Stimulated activated CD8-positive, alpha-beta memory T cell treated with anti-CD3 and anti-CD28 coated beads, Interleukin-4, amount 100 ng/mL, for 1 hour (primary cell): ENCODE results near the gene SOWAHD.
"Not testable (repeated sequence)": the region's sequence is repeated elsewhere in the genome, so short reads cannot be mapped to it uniquely, and the experiment has no call there.

Source experiments
- DNase-seq, 2 donors: peaks; one replicate each; pipeline ENCODE4 v3.0.0-alpha.2; 2020; ENCODE audit warnings: low read depth in 2 of 2, low spot score in 1 of 2

The SOWAHD gene

DNA sequence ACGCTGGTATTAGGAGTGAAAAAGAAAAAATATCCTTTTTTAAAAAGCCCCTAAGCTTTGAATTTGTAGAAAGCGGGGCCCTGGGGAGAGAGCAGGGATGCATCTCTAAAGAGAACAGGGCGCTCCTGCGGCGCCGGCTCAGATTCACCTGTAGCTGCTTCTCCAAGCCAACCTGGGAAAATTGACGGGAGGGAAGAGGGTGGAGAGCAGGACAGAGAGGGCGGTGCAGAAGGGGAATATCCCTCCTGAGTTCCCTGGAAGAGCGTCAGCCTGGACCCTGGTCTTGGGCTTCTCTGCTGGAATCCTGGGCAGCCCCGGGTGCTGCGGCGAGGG is 776 bp upstream of the SOWAHD start:
- no peak for DNase-seq

DNA sequence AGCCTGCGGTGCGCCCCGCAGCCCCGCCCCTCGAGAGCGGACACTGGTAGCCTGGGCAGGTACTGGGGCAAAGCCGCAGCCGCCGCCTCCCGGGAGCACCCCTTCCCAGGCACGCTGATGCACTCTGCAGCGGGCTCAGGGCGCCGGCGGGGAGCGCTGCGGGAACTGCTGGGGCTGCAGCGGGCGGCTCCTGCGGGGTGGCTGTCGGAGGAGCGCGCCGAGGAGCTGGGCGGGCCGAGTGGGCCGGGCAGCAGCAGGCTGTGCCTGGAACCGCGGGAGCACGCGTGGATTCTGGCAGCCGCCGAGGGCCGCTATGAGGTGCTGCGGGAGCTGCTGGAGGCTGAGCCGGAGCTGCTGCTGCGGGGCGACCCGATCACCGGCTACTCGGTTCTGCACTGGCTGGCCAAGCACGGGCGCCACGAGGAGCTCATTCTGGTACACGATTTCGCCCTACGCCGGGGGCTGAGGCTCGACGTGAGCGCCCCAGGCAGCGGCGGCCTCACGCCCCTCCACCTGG is 401 bp downstream of the SOWAHD start:
- no peak for DNase-seq

DNA sequence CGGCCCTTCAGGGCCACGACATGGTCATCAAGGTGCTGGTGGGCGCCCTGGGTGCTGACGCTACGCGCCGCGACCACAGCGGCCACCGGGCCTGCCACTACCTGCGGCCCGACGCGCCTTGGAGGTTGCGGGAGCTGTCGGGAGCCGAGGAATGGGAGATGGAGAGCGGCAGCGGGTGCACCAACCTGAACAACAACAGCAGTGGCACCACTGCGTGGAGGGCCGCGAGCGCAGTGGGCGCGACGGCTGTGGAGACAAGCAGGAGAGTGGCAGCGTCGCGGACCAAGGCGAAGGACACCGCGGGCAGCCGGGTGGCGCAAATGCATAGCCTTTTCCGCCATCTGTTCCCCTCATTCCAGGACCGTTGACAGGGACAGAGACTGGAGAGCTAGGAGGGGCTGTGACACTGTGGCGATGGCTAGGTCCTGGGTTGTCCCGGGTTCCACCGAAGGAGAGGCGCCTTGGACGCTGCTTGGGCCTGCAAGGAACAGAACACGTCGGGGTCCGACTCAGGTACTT is 919 bp downstream of the SOWAHD start:
- DNase-seq = no peak

DNA sequence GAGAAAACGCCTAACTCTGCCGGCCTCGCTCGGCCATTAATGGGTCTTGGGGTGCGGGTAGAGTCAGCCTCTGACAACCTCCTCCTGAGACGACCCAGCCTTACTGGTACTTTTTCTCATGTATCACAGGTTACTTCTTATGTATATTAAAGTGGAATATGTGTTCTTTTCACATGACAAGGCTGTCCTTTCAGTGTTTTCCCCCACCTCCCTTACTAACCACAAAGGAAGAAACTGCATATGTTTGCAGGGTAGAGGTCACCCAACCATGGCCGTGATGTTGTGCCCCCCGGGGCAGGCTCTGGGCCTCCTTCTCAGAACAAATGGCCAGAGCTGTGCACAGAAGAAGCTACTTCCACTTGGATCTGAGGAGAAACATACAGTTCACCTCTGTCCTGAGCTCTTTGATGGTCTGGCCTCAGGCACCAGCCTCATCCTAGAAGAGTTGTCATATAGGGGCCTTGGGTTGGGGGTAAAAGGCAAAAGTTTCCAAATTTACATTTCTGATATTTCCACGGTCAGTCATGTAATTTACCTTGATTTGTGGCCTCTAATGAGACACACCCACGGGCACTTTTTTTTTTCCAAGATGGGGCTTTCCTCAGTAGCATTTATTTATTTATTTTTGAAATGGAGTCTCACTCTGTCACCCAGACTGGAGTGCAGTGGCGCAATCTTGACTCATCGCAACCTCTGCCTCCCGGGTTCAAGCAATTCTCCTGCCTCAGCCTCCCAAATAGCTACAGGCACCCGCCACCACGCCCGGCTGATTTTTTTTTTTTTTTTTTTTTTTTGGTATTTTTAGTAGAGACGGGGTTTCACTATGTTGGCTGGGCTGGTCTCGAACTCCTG is 1.9 kb downstream of the SOWAHD start:
- DNase-seq = no peak

DNA sequence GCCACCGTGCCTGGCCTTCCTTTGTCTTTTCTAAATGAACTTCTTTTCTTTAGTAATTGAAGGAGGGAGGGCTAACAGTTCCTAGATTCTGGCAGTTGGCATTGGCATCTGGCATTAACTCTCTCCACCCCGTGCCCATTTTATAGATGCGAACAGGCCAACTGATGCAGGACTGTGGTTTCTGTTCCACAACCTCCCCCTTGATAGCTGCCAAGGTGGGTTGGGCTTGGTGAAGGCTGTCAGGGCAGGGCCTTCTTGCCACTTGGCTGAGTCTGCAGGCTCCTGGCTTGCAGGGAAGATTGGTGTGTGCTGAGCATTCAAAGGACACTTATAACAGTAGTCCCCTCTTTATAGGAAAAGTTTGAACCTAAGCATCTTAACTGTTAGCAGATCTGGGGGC is 4.3 kb downstream of the SOWAHD start:
- no peak for DNase-seq

DNA sequence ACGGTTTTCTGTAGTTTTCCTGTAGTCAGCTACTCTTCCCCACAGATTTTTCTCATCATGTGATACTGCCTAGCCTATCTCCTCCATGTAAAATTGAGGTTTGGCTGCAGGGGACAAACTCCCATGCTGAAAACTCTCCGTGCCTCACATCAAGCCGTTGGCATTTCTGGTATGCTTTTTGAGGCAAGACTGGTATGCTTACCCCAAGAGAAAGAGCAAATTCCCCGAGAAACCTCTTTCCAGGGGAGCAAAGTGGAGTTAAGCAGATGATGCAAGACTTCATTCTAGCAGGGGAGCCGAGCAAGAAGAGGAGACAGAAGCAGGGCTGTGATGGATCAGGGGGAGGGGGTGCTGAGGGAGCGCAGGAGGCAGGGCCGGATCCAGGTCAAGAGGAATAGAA is 4.8 kb downstream of the SOWAHD start:
- DNase-seq = no peak

DNA sequence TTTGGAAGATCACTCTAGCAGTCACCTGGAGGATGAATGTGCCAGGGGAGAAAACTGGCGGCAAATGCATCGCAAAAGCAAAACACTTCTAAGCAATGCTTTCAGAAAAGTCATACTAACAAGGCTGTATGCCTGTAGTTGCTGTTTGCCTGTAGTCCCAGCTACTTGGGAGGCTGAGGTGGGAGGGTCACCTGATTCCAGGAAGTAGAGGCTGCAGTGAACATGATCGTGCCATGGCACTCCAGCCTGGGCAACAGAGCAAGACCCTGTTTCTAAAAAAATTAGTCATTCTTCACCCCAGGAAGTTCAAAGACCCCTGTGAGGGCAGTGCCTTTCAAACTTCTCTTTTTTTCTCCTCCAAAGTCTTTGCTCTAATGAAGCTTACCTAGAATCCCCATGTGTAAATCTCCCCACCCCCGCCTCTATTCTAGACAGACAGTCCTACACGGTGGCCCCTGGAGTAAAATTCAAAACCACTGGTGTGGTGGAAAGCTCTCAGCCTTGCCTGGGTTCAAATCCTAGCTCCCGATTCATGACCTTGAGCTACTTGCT is 5.5 kb downstream of the SOWAHD start:
- no peak for DNase-seq

DNA sequence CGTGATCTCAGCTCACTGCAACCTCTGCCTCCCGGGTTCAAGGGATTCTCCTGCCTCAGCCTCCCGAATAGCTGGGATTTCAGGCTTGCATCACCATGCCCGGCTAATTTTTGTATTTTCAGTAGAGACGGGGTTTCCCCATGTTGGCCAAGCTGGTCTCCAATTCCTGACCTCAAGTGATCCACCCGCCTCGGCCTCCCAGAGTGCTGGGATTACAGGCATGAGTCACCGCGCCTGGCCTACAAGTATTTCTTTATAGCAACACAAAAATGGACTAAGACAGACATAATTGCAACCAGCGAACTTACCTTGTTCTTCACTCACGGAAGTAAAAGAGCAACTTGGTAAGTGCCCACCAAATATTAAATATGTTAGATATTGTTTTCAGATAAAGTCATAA is 10.0 kb downstream of the SOWAHD start:
- not testable (repeated sequence) for DNase-seq

DNA sequence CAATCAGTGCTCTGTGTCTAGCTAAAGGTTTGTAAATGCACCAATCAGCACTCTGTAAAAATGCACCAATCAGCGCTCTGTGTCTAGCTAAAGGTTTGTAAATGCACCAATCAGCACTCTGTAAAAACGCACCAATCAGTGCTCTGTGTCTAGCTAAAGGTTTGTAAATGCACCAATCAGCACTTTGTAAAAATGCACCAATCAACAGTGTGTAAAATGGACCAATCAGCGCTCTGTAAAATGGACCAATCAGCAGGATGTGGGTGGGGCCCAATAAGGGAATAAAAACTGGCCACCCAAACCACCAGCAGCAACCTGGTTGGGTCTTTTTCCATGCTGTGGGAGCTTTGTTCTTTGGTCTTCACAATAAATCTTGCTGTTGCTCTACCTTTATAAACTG is 11.0 kb downstream of the SOWAHD start:
- DNase-seq = not testable (repeated sequence)

DNA sequence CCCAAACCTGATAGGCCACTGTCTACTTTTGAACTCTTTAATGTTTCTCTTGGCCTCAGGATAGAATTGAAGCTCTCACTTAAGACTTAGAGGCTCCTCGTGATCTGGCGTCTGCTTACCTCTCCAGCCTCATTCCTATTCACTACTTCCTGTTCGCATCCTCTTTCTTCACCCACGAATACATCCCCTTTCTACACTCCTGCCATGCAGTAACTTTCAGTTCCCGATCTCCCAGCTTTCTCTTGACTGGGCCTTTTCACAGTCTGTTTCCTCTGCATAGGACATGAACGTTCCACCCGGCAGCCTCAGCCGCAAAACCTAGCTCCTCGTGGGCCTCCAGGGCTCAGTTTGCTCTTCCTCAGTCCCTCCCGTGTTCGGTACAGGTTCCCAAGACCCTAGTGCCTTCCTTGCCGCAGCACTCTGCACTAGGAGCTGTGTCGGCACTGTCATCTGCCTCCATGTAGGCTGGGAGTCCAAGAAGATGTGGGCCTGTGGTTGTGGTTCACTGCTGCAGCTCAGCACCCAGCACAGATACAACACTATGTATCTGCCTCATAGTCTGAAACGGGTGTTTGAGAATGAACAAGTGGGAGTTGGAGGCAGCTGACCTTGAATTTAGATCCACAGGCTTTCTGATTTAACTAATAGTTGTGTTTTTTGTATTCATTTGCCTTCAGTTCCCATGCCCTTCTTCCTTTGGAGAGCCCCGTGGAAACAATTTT is 17.3 kb downstream of the SOWAHD start:
- no peak for DNase-seq

DNA sequence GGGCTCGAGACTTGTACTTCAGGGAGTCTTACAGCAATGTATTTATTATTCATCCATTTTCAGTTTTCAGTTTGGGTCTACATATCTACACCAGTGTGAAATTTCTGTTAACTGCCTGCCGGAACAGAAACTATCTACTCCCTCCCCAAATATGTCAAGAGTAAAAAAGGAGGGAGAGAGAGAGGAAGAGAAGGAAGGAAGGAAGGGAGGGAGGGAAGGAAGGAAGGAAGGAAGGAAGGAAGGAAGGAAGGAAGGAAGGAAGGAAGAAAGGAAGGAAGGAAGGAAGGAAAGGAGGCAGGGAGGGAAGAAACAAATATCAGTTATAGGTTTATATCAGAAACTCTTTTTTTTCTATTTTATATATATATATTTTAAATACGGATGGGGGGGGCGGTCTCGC is 20.4 kb downstream of the SOWAHD start:
- DNase-seq = no peak

DNA sequence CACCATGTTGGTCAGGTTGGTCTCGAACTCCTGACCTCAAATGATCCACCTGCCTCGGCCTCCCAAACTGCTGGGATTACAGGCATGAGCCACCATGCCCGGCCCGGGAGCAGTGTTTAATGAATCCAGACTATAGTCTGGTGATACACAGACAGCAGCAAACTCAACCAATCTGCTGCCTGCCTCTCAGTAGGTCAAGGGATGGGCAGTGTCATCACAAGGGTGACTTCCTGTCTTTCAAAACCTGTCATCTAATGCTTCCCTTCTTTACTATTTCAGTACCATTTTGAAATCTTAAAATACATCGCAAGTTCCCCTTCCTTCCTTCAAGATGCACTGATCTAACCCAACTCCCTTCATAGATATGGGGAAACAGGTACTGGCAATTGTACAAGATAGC is 24.6 kb downstream of the SOWAHD start:
- no peak for DNase-seq

DNA sequence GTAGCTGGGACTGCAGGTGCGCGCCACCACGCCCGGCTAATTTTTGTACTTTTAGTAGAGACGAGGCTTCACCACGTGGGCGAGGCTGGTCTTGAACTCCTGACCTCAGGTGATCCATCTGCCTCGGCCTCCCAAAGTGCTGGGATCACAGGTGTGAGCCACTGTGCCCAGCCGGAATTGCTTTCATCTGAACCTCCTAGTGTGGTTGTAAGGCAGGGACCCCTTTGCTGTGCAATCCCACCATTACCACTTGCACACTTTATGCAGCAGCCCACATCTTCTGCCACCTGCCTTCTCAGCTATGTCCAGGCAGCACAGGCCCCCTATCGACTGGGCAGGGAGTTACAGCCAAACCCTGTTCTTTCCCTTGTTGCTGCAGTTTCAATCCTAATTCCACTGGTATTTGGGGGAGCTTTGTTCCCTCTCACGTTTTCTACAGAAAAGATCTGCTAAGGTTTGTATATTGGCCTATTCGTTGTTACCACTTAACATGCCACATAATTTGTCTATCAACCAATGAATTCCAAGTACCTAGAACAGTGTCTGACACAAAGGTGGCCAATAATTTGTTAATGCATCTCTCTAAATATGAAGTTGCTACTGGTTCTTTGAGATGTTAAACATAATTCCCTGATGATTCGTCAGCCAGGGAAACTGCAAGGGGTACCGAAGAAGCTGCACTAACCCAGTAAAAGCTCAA is 26.5 kb downstream of the SOWAHD start:
- DNase-seq = peak in 1 of 2 donors; percentile 9

DNA sequence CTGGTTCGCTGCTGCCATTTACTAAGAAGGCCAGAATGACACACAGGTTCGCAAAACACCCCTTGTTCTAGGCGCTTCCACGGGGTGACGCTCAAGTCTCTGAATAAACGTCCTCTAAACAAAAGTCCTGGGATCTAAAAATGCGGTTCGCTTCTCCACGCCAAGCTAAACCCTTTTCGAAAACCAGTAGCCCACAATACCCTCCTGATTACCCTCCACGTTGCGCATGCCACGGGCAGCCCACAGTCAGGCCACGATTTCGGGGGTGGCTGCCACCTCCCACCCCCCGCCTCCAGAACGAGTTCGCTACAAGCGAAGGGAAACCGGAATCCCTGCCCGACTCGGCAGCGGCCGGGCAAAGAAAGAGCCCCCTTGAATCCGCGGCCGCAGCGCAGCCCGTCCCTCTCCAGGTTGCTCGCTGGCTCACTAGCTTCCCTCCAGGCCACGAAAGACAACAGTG is 32.6 kb downstream of the SOWAHD start:
- DNase-seq = peak in 1 of 2 donors; percentile 0

DNA sequence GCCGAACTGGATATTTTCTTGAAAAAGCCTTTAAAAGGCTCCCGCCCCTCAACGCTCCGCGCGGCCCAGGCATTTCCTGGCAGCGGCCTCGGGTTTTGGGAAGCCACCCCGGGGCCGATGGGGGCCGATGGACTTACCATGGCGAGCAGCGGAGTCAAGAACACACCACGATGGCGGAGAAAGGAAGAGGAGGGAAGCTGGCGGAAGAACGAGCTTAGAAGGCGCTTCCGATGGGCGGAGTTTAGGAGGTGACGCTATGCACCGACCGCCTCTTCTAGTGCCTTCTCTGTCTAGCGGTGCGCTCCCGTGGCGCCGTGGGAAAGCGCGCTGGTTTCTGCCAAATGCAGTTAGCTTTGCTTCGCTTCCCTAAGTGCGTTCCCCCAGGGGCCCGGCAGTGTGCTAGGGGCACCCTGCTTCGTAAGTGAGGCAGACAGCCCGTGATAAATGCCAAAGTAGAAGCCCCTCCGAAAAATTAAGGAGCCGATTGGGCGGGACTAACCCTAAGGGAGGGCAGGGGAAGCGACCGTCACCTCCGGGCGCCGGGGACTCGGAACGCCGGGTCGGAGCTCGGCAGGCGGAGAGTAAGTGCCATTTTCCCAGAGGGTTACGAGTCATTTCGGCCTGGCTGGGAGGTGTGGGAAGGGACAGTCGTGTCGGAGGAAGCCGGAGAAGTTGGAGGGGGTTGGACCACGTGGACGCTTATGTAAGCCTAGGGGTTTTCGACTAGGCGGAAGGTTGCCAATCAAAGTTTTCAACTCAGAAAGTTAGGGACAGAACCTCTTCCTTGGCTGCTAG is 33.2 kb downstream of the SOWAHD start, which contains the start of gene RPL39:
Gene RPL39, minus strand, starts transcription at position 194 of the 795 bp plus-strand sequence. Its CDS starts 54 bp downstream, at position 140.
- DNase-seq = peak; percentile 34 to 59

DNA sequence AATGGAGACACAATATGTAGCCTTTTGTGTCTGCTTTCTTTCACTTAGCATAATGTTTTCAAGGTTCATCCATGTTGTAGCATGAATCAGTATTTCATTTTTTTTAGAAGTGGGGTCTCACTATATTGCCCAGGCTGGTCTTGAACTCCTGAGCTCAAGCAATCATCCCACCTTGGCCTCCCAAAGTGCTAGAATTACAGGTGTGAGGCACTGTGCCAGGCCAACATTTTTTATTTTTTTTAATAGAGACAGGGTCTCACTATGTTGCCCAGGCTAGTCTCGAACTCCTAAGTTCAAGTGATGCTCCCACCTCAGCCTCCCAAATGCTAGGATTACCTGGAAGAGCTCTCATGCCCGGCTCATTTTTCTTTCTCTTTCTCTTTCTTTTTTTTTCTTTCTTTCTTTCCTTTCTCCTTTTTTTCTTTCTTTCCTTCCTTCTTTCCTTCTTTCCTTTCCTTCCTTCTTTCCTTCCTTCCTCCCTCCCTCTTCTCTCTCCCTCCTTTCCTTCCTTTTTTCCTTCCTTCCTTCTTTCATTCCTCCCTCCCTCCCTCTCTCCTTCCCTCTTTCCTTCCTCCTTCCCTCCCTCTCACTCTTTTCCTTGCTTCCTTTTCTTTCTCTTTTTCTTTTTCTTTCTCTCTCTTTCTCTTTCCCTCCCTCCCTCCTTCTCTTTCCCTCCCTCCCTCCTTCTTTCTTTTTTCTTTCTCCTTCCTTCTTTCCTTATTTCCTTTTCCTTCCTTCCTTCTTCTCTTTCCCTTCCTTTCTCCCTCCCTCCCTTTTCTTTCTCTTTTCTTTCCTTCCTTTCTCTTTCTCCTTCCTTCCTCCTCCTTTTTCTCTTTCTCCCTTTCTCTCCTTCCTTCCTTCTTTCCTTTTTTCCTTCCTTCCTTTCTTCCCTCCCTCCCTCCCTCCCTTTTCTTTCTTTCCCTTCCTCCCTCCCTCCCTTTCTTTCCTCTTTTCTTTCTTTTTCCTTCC is 43.1 kb downstream of the SOWAHD start:
- no peak for DNase-seq

DNA sequence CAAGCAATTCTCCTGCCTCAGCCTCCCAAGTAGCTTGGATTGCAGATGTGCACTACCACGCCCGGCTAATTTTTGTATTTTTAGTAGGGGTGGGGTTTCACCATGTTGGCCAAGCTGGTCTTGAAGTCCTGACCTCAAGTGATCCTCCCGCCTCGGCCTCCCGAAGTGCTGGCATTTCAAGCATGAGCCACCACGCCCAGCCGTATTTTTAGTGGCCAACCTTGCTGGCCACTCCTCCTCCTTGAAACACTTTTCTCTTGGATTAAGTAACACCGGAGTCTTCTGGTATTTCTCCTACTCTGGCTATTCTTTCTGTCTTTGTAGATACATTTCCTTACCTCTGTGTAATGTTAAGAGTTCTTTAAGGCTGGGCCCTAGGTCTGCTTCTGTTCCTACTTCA is 44.2 kb downstream of the SOWAHD start:
- DNase-seq = no peak

DNA sequence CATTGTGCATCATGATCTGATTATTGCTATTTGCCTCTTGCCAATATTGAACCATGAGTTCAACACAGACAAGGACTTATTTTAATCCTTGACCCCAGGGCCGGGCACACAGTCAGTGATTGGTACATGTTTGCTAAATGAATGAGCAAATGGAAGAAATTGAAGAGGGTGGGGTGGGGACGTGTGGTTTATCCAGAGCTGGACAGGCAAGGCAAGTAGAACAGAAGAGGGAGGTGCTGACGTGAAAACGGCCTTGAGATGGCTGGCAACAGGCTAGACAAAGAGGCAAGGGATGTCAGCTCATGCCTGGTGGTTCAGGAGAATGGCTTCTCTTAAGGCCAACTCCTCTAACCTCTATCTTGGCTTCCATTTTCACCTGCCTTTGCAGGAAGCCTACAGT is 50.1 kb downstream of the SOWAHD start:
- not testable (repeated sequence) for DNase-seq

DNA sequence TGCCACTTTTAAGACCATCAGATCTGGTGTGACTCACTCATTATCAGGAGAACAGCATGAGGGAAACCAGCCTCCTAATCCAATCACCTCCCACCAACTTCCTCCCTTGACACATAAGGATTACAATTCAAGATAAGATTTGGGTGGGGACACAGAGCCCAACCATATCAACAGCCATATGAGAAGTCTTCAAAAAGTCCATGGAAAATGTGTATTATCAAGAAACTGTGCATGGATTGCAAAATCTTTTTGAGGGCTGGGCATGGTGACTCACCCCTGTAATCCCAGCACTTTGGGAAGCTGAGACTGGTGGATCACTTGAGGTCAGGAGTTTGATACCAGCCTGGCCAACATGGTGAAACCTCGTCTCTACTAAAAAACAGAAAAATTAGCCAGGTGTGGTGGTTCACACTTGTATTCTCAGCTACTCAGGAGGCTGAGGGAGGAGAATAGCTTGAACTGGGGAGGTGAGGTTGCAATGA is 50.8 kb downstream of the SOWAHD start:
- no peak for DNase-seq
